HEK293 (cell line): ENCODE data around the gene TMEM270.

Experiments used
- CTCF ChIA-PET: fragments of 350-600 bp; formaldehyde crosslinking; extraction: SDS; loops from one replicate; lab custom pipeline; 2021; ENCODE audit warnings: antibody characterized with exemption; lab: Yijun Ruan, JAX
- POLR2A ChIA-PET: fragments of 300-600 bp; formaldehyde crosslinking; extraction: SDS; loops from one replicate; lab custom pipeline; 2020; ENCODE audit warnings: antibody characterized with exemption, inconsistent platforms; lab: Yijun Ruan, JAX
- H3K27ac ChIP-seq: fragments of 200-500 bp; sonication (Bioruptor generic); 2 replicates; pipeline ENCODE4 v1.5.1; 2014; ENCODE audit warnings: low read depth, low read length, control low read depth, inconsistent platforms; ENCODE audit errors: extremely low read depth
- H3K36me3 ChIP-seq, 2 experiments: fragments of 200-500 bp in 1 of 2; sonication (Bioruptor generic) in 1 of 2; 1 replicate in 1 of 2; 2 replicates in 1 of 2; pipeline ENCODE4 v1.5.1; 2014 to 2017; ENCODE audit warnings: inconsistent platforms in 2 of 2, low read length in 2 of 2; ENCODE audit not compliant: control insufficient read depth in 2 of 2, insufficient read depth in 1 of 2
- H3K4me1 ChIP-seq: fragments of 200-500 bp; sonication (Bioruptor generic); 2 replicates; pipeline ENCODE4 v1.5.1; 2014; ENCODE audit warnings: mild to moderate bottlenecking, low read length, inconsistent platforms; ENCODE audit not compliant: control insufficient read depth, insufficient read depth
- H3K4me3 ChIP-seq: 2 replicates; pipeline ENCODE4 v1.5.1; 2011; ENCODE audit warnings: low read depth, mild to moderate bottlenecking, control low read depth, low read length, moderate library complexity
- H3K9me3 ChIP-seq: fragments of 200-500 bp; sonication (Bioruptor generic); 2 replicates; pipeline ENCODE4 v1.5.1; 2014; ENCODE audit warnings: low read depth, low read length, inconsistent platforms; ENCODE audit not compliant: control insufficient read depth, insufficient read depth
- KLF10 ChIP-seq: fragments of 450-650 bp; IDR thresholded peaks from 2 replicates; pipeline ENCODE4 v1.5.1; 2018; ENCODE audit warnings: missing biosample characterization, mild to moderate bottlenecking, missing genetic modification characterization
- SP2 ChIP-seq: fragments of 450-650 bp; formaldehyde crosslinking; IDR thresholded peaks from 2 replicates; pipeline ENCODE4 v1.5.1; 2016; ENCODE audit warnings: missing biosample characterization, missing genetic modification characterization
- ZBTB26 ChIP-seq: fragments of 450-650 bp; formaldehyde crosslinking; optimal IDR thresholded peaks from 2 replicates; pipeline ENCODE3; 2016; ENCODE audit warnings: missing biosample characterization, mild to moderate bottlenecking, missing genetic modification characterization
- ZBTB8A ChIP-seq: fragments of 450-650 bp; formaldehyde crosslinking; IDR thresholded peaks from 2 replicates; pipeline ENCODE4 v1.5.1; 2016; ENCODE audit warnings: missing biosample characterization, missing genetic modification characterization
- ZNF426 ChIP-seq: fragments of 450-650 bp; formaldehyde crosslinking; IDR thresholded peaks from 2 replicates; pipeline ENCODE4 v1.5.1; 2017; ENCODE audit warnings: missing biosample characterization, missing genetic modification characterization, mild to moderate bottlenecking, inconsistent platforms, moderate library complexity
- ZNF513 ChIP-seq: fragments of 450-650 bp; IDR thresholded peaks from 2 replicates; pipeline ENCODE4 v1.5.1; 2018; ENCODE audit warnings: missing biosample characterization, missing genetic modification characterization
- ZNF518A ChIP-seq: fragments of 450-650 bp; formaldehyde crosslinking; conservative IDR thresholded peaks from 2 replicates; pipeline ENCODE4 v1.5.1; 2016; ENCODE audit warnings: low read depth, missing biosample characterization, missing genetic modification characterization
- ZNF629 ChIP-seq: fragments of 450-650 bp; formaldehyde crosslinking; IDR thresholded peaks from 2 replicates; pipeline ENCODE4 v1.5.1; 2017; ENCODE audit warnings: missing biosample characterization, missing genetic modification characterization
- ZNF776 ChIP-seq: fragments of 450-650 bp; formaldehyde crosslinking; IDR thresholded peaks from 2 replicates; pipeline ENCODE4 v1.5.0; 2017; ENCODE audit warnings: missing biosample characterization, missing genetic modification characterization, borderline replicate concordance
- ZSCAN4 ChIP-seq: fragments of 450-650 bp; formaldehyde crosslinking; IDR thresholded peaks from 2 replicates; pipeline ENCODE4 v1.5.1; 2017; ENCODE audit warnings: missing biosample characterization, missing genetic modification characterization
- TF ChIP-seq, protein P1 (sequence below): fragments of 450-650 bp; formaldehyde crosslinking; IDR thresholded peaks from 2 replicates; pipeline ENCODE4; 2016; ENCODE audit warnings: missing biosample characterization, missing genetic modification characterization
- TF ChIP-seq, protein P2 (sequence below): fragments of 450-650 bp; formaldehyde crosslinking; IDR thresholded peaks from 2 replicates; pipeline ENCODE4 v1.5.1; 2016; ENCODE audit warnings: missing biosample characterization, missing genetic modification characterization
- TF ChIP-seq, protein P3 (sequence below): fragments of 450-650 bp; formaldehyde crosslinking; IDR thresholded peaks from 2 replicates; pipeline ENCODE4 v1.5.1; 2016; ENCODE audit warnings: missing biosample characterization, missing genetic modification characterization
- TF ChIP-seq, protein P4 (sequence below): fragments of 450-650 bp; formaldehyde crosslinking; IDR thresholded peaks from 2 replicates; pipeline ENCODE4 v1.5.1; 2016; ENCODE audit warnings: missing biosample characterization, missing genetic modification characterization

The TMEM270 gene

GRCh38 chr7:73872056-73872908 is 11.3 kb downstream of the TMEM270 start (continued):
- TF ChIP-seq ZNF518A (tag by site-specific recombination), result no peak
- TF ChIP-seq, protein P1, sequence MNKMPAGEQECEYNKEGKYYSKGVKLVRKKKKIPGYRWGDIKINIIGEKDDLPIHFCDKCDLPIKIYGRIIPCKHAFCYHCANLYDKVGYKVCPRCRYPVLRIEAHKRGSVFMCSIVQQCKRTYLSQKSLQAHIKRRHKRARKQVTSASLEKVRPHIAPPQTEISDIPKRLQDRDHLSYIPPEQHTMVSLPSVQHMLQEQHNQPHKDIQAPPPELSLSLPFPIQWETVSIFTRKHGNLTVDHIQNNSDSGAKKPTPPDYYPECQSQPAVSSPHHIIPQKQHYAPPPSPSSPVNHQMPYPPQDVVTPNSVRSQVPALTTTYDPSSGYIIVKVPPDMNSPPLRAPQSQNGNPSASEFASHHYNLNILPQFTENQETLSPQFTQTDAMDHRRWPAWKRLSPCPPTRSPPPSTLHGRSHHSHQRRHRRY (tag by site-specific recombination), result no peak
- no peak for TF ChIP-seq ZNF776 (tag by site-specific recombination)

- no peak overlapping the region for H3K27ac ChIP-seq
- H3K4me3 ChIP-seq, result no peak overlapping the region
- H3K36me3 ChIP-seq, result no peaks in the 10 kb centered on the region
- CTCF ChIA-PET, result interaction anchor here (0.6 to 1.5 kb wide), 3 partner anchors 10 to 150 kb away, joined by 3 to 4 read pairs (median 4); no protein-coding TSS in a partner anchor
- no peaks in the 10 kb centered on the region for H3K9me3 ChIP-seq
- POLR2A ChIA-PET, result no interaction called here
- no peaks in the 10 kb centered on the region for H3K4me1 ChIP-seq
- TF ChIP-seq, protein P2, sequence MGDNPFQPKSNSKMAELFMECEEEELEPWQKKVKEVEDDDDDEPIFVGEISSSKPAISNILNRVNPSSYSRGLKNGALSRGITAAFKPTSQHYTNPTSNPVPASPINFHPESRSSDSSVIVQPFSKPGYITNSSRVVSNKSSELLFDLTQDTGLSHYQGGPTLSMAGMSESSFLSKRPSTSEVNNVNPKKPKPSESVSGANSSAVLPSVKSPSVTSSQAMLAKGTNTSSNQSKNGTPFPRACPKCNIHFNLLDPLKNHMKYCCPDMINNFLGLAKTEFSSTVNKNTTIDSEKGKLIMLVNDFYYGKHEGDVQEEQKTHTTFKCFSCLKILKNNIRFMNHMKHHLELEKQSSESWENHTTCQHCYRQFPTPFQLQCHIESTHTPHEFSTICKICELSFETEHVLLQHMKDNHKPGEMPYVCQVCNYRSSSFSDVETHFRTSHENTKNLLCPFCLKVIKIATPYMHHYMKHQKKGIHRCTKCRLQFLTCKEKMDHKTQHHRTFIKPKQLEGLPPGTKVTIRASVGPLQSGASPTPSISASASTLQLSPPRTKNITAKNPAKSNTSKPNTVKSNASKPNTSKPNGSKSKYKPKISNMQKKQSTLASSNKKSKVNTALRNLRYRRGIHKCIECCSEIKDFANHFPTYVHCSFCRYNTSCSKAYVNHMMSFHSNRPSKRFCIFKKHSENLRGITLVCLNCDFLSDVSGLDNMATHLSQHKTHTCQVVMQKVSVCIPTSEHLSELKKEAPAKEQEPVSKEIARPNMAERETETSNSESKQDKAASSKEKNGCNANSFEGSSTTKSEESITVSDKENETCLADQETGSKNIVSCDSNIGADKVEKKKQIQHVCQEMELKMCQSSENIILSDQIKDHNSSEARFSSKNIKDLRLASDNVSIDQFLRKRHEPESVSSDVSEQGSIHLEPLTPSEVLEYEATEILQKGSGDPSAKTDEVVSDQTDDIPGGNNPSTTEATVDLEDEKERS, result no peak
- TF ChIP-seq, protein P3, sequence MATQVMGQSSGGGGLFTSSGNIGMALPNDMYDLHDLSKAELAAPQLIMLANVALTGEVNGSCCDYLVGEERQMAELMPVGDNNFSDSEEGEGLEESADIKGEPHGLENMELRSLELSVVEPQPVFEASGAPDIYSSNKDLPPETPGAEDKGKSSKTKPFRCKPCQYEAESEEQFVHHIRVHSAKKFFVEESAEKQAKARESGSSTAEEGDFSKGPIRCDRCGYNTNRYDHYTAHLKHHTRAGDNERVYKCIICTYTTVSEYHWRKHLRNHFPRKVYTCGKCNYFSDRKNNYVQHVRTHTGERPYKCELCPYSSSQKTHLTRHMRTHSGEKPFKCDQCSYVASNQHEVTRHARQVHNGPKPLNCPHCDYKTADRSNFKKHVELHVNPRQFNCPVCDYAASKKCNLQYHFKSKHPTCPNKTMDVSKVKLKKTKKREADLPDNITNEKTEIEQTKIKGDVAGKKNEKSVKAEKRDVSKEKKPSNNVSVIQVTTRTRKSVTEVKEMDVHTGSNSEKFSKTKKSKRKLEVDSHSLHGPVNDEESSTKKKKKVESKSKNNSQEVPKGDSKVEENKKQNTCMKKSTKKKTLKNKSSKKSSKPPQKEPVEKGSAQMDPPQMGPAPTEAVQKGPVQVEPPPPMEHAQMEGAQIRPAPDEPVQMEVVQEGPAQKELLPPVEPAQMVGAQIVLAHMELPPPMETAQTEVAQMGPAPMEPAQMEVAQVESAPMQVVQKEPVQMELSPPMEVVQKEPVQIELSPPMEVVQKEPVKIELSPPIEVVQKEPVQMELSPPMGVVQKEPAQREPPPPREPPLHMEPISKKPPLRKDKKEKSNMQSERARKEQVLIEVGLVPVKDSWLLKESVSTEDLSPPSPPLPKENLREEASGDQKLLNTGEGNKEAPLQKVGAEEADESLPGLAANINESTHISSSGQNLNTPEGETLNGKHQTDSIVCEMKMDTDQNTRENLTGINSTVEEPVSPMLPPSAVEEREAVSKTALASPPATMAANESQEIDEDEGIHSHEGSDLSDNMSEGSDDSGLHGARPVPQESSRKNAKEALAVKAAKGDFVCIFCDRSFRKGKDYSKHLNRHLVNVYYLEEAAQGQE, result no peak
- TF ChIP-seq ZBTB8A (tag by site-specific recombination) (no peak), ZNF426 (tag by site-specific recombination) (no peak), SP2 (tag by site-specific recombination) (no peak), ZNF629 (tag by site-specific recombination) (no peak), ZSCAN4 (no peak), KLF10 (tag by site-specific recombination) (no peak), ZBTB26 (tag by site-specific recombination) (no peak), ZNF513 (no peak)
- TF ChIP-seq, protein P4, sequence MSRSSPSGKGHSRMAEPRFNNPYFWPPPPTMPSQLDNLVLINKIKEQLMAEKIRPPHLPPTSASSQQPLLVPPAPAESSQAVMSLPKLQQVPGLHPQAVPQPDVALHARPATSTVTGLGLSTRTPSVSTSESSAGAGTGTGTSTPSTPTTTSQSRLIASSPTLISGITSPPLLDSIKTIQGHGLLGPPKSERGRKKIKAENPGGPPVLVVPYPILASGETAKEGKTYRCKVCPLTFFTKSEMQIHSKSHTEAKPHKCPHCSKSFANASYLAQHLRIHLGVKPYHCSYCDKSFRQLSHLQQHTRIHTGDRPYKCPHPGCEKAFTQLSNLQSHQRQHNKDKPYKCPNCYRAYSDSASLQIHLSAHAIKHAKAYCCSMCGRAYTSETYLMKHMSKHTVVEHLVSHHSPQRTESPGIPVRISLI (tag by site-specific recombination), result no peak
Observed at GRCh38 chr7:73876361-73876760, 15.4 kb downstream of the TMEM270 start.
